NK-92 (cell line): ENCODE data around the gene CDH4.

Experiments used
- DNase-seq: peaks from one replicate; lab custom pipeline; 2025; ENCODE audit not compliant: unreplicated experiment; lab: John Stamatoyannopoulos, UW

The CDH4 gene

DNA sequence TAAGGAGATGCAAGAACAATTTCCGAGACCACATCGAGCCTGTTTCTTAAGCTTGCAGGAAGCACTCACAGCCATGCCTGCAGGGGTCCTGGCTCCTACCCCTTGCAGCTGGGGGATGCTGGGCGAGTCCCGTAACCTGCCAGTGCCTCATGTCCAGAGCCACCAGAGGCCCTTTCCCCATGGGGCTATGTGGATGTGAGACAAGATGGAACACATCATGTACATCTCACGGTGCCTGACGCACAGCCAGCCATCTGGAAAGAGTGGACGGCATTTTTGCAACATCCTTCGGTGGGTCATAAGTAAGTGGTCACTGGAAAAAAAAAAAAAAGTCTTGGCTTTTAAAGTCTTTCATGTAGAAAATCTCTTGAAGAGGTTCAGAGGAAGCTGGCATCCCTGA lies 72.8 kb downstream of the CDH4 start:
- DNase-seq = no peak

DNA sequence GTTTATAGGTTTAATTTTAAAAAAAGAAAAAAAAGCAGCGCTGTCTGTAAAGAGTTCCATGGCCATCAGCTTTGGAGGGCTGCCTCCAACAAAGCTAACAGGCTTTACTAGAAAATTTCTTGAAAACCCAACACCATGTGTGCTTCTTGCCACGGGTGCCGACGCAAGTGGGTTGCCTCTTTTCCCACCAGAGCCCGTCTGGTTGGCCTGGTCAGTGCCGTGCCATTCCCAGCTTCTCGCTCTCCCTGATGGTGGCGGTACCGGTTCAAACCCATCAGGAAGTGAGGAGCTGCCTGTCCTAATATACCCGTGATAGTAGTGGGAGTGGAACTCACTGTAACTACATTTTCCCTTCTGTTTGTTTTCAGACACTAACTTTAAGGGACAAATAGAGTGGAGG lies 73.7 kb downstream of the CDH4 start:
- DNase-seq = no peak

DNA sequence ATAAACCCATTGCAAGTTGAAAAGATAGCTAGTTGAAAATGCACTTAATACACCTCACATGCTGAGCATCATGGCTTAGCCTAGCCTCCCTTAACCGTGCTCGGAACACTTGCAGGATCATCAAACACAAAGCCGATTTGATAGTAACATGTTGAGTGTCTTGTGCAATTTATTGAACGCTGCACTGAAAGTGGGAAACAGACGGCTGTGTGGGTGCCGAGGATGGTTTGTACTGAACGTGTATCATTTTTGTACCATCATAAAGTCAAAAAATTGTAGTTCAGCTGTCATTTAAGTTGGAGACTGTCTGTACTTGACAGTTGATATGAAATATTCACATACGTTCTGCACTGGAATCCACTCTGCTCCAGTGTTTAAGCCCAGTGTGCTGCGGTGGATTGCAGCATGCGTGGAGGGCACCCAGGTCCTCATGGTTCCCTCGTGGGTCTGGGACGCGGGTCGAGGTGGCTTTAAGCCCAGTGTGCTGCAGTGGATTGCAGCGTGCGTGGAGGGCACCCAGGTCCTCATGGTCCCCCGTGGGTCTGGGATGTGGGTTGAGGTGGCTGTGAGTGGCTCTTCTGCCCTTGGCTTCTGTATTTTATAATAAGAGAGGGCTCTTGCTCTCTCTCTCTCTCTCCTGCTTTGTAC lies 77.0 kb downstream of the CDH4 start:
- DNase-seq = no peak

DNA sequence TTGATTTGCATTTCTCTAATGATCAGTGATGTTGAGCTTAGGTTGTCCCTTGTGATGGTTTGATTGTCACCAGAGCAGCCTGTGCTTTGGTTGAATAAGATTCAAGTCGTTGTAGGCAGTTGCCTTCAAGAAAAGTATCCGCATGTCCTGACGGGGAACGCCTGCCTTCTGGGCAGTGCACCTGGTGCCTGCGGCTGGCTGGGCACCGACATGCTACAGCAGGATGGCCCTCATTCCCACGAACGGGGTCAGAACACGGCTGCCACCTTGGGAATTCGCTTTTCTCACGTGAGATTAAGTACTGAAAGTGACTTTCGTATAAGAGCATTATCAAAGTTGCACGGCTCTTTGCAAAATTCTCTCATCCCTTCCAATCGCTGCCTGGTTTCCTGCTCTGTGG lies 78.4 kb downstream of the CDH4 start:
- no peak for DNase-seq

DNA sequence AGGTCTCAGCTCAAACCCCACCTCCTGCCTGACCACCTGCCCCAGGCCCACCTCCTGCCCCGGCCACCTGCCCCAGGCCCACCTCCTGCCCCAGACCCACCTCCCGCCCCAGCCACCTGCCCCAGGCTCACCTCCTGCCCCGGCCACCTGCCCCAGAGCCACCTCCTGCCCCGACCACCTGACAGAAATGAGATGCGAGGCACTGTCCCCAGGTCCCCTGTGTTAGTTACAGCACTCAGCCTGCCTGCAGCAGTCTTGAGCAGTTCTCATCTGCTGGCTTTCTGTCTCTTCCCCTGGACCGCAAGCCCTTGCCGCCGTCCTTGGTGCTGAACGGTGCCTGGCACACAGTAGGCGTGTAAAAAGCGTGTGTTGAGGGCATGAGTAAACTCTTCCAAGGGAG lies 79.5 kb downstream of the CDH4 start:
- no peak for DNase-seq

DNA sequence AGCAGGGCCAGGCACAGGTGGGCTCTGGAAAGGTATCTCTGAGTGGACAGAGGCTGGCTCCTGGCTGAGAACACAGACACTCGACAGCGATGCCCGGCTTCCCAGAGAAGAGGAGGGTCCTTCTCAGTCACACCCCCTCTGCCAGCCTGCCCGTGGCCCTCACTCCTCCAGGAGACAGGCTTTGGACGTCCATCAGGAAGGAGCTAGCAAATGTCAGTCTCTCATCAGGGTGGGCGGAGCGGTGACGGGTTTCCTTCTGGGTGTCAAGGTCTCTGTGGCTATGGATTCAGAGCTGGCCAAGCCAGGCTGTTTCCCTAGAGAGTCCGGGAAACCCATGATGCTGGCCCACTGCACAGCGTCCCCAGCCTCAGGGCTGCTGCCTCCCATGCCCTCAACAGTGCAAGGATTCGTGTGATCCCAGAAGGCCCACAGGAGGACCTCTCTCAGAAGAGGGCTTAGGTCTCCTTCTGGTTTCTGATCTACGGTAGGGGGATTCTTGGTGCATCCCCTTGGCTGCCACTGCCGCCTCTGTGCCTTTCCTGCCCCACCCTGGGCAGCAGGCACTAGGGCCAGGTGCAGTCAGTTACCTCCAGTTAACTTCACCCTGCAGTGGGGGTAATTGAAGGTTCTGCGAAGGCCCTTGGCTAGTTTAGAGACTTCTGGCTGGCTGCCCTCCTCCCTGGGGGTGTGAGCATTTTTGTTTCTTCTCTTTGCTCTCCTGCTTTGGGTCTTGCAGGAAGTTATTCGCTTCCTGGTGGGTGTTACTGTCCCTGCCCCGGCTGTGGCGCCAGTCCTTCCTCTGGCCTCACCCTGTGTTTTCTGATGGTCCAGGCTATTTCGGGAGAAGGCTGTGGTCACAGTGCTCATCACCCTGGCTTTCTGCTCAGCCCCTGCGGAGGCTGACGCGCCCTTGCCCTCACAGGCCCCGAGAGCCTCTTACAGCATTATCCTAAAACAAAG lies 80.2 kb downstream of the CDH4 start:
- DNase-seq = no peak

DNA sequence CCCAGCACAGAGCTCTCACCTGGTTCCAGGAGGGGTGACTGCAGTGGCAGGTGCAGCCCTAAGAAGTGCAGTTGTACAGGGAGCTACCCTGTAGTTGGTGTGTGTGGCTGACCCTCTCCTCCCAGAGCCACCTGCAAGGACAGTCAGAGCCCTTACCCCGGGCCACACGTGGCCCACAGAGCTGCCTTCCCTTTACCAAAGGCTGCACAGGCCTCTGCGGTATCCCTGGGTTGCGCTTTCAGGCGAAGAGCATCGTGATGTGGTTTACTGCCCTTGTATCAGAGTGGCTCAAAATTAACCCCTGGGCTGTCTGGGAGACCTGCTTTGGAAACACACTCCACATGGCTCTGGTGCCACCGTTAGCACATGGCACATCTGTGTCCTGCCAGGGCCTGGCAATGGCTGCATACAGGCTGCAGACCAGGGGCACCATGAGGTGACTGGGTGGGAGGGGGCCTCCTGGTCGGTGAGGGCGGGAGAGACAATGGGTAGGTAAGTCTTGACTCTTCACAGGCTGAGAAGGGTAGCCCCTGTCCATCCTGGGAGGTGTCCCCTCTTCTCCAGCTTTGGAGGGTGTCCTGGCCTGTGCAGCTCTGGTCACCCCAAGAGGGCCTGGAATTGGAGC lies 81.5 kb downstream of the CDH4 start:
- DNase-seq = no peak

DNA sequence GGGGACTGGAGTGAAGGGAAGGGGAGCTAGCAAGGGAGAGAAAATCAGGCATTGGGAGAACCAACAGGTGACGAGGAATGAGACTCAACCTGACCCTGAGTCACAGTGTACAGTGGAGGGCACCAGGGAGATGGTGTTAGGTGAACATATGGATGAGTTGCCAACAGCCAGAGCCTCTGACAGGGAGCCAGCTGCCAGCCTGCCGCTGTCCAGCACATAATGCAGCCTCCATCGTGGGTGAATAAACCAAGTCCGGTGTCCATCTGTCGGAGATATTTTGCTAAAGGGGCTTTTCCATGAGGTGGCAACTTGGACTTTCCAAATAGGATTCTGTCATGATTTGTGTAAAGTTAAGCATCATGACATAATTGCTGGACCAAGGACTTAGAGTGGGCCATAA lies 88.1 kb downstream of the CDH4 start:
- DNase-seq = no peak

DNA sequence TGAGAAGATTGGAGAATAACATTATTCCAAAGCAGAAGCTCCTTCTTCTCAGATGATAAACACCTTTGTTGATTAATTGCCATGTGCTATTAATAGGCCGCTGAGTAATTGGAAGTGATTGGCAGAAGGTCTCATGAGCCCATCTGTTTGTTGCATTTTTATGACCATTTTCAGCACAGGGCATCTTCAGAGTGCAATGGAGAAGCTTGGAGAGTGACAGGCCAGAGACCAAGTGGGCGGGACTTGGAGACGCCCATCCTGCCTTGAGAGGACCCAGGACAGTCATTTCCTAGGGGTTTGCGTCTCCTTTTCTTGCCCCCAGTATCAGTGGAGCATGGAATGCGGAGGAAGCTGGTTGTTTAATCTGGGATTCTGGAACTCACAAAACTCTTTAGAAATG lies 89.5 kb downstream of the CDH4 start:
- DNase-seq = no peak

DNA sequence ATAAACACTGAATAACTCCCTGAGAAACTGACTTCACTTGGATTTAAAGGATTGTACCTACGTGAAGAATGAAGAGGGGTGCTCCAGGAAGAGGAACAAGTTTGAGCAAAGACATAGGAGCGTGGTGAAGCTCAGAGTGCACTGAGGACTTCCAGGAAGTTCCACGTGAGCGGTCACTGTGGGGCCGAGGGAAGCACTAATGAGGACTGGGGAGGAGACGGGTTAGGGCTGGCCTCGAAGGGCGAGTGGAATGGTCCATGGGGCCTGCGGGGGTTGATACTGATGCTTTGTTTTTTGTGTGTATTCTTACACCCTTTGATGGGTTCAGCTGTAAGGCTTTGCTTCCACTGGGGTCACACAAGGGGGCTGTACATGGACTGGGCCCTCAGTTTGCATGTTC lies 91.9 kb downstream of the CDH4 start:
- DNase-seq = no peak

DNA sequence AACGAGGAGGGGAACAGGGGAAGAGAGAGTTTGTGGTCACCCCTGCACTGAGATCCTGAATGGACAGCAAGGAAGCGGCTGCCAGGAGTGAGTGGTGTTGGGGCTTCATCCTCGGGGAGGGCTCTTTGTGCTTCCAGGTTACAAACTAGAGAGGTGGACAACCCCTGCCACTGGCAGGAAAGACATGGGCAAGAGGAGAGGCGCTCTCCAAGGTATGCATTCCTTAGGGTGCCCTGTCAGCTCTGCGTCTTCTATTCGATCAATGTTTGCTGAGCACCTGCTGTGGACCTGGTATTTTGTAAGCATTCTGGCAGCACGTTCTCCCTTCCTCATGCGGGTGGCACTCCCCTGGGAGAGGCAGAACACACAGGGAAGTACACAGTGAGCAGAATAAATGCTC lies 93.6 kb downstream of the CDH4 start:
- no peak for DNase-seq

DNA sequence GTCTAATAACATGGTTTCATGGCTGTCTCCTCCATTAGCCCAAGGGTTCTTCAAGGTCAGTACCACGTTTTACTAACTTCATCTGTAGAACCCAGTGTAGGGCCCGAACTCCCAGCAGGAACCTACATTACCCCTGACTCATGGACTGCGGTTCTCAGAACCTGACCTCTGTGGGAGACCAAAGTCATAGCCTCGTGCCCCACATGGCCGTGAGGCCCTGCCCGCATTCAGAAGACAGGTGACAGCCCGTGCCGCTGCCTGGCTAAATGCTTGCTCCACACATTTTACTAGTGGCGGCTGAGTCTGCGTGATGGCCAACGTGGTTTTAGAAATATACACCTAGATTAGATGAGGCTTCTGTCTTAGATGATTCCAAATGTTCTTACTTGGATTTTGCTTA lies 94.9 kb downstream of the CDH4 start:
- no peak for DNase-seq

DNA sequence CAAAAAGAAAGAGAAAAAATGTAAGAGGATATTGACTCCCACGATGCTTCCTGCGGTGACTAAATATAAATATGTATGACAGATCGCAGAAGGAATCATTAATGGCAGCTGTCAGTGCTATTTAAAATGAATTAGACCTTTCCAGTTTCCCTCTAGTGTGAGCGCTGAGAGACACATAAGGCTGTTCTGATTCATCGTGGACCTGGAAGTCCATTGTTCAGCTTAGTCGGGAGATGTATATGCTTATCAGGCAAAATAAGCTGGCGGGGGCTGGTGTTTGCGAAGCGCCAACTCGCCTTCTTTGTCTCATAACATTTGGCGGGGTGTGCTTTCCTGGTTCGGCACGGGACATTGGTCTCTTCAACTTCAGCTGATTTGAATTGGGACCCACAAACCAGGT lies 95.4 kb downstream of the CDH4 start:
- DNase-seq = no peak

DNA sequence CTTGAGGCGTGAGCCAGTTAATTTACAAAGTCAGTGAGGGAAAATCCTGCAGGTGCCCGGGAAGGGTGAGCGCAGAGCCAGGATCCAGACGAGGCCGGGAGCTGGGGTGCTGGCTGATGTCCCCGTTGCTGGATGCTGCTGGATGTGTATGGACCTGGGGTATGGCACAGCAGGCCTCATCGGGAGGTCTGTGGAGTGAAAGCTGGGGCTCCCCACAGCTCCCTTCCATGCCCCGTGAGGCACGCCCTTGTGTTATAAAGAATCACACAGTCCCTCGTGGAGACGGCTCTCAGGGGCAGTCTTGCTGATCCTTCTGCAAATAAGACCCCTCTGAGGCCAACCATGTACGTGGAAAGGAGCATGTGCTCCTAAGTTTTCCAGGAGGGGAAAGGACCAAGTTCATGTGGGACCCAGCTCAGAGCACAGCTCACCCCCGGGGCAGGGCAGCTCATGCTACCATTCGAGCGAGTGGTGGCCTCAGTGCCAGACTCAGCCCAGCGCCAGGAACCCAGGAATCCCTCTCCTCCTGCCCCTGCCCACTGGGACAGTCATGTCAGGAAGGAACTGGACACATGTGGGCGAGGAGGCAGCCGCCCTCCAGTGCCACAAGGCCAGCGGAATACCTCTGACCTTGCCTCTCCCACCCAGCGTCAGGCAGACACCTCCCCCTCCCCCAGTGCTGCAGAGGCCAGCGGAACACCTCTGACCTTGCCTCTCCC lies 97.5 kb downstream of the CDH4 start:
- DNase-seq = no peak

DNA sequence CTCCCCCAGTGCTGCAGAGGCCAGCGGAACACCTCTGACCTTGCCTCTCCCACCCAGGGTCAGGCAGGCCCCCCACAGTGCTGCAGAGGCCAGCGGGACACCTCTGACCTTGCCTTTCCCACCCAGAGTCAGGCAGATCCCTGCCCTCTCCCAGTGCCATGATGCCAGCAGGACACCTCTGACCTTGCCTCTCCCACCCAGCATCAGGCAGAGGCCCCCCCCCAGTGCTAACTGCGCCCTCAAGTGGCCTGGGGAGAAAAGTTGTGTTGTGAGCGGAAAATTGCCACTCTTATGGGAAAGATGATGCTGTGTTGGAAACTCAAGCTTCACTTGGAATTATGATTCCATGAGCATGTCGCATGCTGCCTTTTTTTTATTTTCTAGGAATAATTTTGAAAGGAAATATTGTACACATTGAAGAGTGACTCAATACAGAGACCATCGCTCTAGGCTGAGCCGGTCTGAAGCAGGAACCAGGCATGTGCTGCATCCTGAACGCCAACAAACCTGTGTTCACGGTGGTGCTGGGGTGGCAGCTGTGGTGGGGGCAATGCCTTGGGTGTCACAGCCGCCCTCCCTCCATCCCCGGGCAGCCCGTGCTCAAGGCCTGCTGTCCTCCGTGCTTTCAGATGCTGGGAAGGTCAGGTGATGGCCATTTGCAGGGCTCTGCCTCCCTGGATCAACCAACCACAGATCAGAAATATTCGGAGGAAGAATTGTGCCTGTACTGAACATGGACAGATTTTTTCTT lies 98.6 kb downstream of the CDH4 start:
- DNase-seq = no peak

DNA sequence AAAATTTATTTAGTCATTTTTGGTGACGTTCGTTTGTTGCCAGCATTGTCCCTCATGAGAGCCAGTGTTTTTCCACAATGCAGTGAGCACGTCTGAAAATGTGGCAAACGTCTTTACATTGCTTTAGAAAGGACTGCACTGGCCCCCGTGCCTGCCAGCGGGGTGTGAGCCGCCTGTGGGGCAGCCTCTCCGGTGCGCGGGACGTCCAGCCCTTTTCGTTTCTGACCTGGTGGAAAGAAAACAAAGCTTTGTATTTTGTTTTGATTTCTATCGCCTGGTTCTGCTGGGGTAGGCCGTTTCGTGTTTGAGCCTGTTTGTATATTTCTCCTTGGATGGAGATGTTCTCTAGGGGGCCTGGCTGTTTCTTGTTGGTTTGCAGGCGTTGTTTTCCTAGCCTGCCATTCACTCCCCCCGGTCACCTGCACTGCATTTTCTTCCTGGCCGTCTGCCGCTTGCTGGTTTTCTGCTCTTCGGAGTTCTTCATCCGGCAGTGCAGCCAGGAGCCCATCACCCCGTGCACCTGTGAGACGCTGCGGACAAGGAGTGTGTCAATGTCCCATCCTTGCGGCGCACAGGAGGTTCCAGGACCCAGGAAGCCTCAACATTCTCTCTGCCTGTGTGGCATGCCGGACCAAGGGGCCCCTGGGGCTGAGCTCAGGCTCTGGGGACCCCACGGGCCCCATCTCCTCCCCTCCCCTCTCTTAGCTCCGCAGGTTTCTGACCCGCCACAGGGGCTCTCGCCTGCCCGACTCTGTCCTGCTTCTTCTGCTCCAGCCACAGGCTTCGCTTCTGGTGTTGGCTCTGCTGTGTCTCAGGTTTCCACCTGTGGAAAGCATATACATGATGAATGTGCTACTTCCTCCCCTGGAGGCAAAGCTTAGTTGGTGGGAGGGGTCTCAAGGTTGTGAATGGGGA lies 100.5 kb downstream of the CDH4 start:
- no peak for DNase-seq

DNA sequence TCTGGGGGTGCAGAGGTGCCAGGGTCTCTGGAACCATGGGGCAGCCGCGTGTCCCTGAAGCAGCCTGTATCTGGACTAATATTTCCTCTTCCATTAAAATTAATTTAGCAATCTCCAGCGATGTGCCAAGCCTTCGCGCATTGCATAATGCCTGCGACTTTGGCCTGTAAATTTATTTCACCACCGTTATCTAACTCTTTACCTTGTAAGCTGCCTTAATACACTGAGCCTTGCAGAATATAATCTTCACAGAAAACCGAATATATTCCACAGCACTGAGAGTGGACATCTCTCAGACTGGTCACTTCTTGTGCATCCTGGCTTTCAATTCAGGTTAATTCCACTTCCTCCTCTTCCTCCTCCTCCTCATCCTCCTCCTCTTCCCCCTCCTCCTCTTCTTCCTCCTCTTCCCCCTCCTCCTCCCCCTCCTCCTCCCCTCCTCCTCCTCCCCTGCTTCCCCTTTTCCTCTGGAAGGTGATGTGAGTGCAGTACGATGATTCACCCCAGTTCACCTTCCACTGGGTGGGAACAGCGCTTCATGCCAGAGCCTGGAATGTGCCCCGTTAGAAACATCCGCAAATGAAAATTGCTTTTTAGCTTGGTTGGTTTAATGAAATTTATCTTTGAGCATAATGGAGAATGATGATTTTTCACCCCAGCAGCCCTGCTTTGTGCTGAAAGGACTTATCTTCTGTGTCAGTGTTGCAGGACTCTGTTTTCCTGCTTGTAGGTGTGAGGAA lies 101.4 kb downstream of the CDH4 start:
- DNase-seq = no peak

DNA sequence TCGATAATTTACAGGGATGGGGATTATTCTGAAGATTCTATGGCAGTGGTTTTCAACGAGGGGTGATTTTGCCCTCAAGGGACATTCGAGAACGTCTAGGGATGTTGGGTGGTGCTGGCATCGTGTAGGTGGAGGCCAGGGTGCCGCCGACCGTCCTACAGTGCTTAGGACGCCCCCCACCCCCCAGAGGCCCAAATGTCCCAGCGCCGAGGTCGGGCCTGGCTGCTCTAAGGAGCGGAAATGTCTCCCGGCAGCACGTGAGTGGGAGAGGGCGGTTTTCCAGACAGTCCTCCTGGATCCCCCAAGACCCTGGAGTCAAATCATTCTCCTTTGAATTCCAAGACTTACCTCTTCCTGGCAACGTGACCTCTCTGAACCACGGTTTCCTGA lies 101.9 kb downstream of the CDH4 start:
- no peak for DNase-seq

DNA sequence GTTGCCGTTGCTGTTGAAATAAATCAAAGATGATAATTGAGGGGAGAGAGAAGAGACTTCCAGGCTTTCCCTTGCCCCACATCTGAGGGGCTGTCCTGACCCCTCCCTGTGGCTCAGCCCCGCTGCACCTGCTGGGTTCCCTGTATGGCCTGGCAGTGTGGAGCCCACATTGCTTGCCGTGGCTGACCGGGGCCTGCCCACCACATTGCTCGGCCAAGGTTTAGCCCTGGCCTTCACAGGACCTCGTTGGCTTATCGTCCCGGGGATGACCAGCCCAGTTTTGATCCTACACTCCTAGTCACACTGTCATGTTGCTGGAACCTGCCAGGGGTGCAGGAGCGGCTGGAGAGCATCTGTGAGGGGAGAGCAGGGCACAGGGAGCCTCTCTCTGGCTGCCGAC lies 102.4 kb downstream of the CDH4 start:
- no peak for DNase-seq
